B cell (primary cell): ENCODE data around the gene OR8S1.

ENCODE experiments used
- EZH2 ChIP-seq: IDR thresholded peaks from 2 replicates; pipeline ENCODE4 v1.6.1; 2012; ENCODE audit warnings: borderline replicate concordance, low read depth, mild to moderate bottlenecking, moderate library complexity, low read length; ENCODE audit not compliant: insufficient read depth, poor library complexity, severe bottlenecking
- TF ChIP-seq, protein P1 (sequence below): fragments of 200-600 bp; IDR thresholded peaks from one replicate; pipeline ENCODE4 v1.8.0; 2022; ENCODE audit warnings: antibody characterized with exemption, mild to moderate bottlenecking

DNA sequence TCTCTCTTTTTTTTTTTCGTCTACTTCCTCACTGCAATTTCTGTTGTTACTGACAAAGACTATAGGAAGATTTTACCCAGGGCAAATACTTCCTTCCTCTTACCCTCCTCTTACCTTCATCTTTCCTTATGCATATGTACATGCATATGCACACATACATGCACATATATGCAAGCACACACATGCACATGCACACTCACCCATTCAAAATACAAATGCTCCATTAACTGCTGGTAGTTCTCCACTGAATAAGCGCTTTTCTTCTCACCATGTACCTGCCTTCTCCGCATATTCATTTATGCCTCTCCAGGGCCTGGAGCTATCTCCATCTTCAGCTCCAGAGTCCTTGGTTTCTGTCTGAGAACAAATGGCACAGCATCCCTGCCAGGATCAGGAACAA lies 42.5 kb upstream of the OR8S1 start:
- TF ChIP-seq, protein P1, sequence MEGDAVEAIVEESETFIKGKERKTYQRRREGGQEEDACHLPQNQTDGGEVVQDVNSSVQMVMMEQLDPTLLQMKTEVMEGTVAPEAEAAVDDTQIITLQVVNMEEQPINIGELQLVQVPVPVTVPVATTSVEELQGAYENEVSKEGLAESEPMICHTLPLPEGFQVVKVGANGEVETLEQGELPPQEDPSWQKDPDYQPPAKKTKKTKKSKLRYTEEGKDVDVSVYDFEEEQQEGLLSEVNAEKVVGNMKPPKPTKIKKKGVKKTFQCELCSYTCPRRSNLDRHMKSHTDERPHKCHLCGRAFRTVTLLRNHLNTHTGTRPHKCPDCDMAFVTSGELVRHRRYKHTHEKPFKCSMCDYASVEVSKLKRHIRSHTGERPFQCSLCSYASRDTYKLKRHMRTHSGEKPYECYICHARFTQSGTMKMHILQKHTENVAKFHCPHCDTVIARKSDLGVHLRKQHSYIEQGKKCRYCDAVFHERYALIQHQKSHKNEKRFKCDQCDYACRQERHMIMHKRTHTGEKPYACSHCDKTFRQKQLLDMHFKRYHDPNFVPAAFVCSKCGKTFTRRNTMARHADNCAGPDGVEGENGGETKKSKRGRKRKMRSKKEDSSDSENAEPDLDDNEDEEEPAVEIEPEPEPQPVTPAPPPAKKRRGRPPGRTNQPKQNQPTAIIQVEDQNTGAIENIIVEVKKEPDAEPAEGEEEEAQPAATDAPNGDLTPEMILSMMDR = no peak
- no peak for TF ChIP-seq EZH2
